Activated CD8-positive, alpha-beta T cell treated with anti-CD3 and anti-CD28 coated beads, Interleukin-2, amount 10 ng/mL, durations not matched to agents 7 days and 5 days (primary cell): ENCODE measurements around the gene SKAP2. TPM values are rescaled to one million over a fixed set of nuclear protein-coding genes. Genes with fewer than 3 reads are reported as not detected.

ENCODE experiments used
- ATAC-seq: fragments of 150-1000 bp; cut with Tn5 transposase; one replicate; pipeline ENCODE4 v1.10.0; 2021; ENCODE audit warnings: moderate library complexity
- CTCF ChIA-PET: fragments of 350-600 bp; sonication (Branson Sonifier 250); formaldehyde crosslinking; loops from one replicate; lab custom pipeline; 2021; ENCODE audit warnings: antibody characterized with exemption; lab: Charles Lee
- POLR2A ChIA-PET: fragments of 350-600 bp; sonication (Branson Sonifier 250); formaldehyde crosslinking; loops from one replicate; lab custom pipeline; 2021; ENCODE audit warnings: antibody characterized with exemption; lab: Charles Lee
- DNase-seq: peaks from one replicate; pipeline ENCODE4 v3.0.0-alpha.2; 2020
- H3K27ac Mint-ChIP-seq: one replicate; pipeline ENCODE4 v1.8.0; 2021; ENCODE audit warnings: mild to moderate bottlenecking, mixed read lengths
- H3K27me3 Mint-ChIP-seq: one replicate; pipeline ENCODE4 v1.8.0; 2021; ENCODE audit warnings: low read depth, mixed read lengths
- H3K36me3 Mint-ChIP-seq: one replicate; pipeline ENCODE4 v1.8.0; 2021; ENCODE audit warnings: low read depth, mixed read lengths
- H3K4me1 Mint-ChIP-seq: one replicate; pipeline ENCODE4 v1.8.0; 2021; ENCODE audit warnings: low read depth, mixed read lengths
- H3K4me3 Mint-ChIP-seq: one replicate; pipeline ENCODE4 v1.8.0; 2021; ENCODE audit warnings: mild to moderate bottlenecking, mixed read lengths
- H3K9me3 Mint-ChIP-seq: one replicate; pipeline ENCODE4 v1.8.0; 2022; ENCODE audit warnings: mixed read lengths; ENCODE audit not compliant: insufficient read depth
- total RNA-seq, 2 experiments: library from RNA; stranded (reverse); gene quantifications; one replicate each; pipeline ENCODE4 v1.2.3, GENCODE V29; 2021

The SKAP2 gene
- total RNA-seq, 2 experiments from 2014 or later: 9.7 to 12.5 TPM

DNA sequence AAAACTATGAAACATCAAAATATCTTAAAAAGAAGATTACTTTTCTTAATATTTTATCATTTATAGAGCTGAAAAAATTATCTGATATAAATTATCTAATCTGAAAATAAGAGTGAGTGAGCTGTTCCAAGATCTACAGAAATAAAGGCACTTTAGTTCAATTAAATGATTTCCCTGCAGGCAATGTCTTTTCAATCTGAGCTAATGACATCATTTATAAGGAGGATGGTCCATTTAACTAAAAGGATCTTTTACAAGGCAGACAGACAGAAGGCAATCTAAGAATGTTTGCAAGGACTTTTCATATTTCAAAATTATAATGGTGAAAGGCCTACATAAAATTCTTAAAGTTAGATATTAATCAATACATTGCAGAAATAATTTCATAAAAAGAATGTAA, 71.8 kb downstream of the SKAP2 start:
- CTCF ChIA-PET: no interaction called here
- no peaks in the 10 kb centered on the region for H3K36me3 Mint-ChIP-seq
- DNase-seq (no peak), ATAC-seq (no peak)
- H3K27ac Mint-ChIP-seq: no peak overlapping the region
- no peaks in the 10 kb centered on the region for H3K4me1 Mint-ChIP-seq
- no peak overlapping the region for H3K4me3 Mint-ChIP-seq
- no peaks in the 10 kb centered on the region for H3K9me3 Mint-ChIP-seq
- POLR2A ChIA-PET: no interaction called here
- H3K27me3 Mint-ChIP-seq: peaks cover 3% of the 10 kb centered on the region

DNA sequence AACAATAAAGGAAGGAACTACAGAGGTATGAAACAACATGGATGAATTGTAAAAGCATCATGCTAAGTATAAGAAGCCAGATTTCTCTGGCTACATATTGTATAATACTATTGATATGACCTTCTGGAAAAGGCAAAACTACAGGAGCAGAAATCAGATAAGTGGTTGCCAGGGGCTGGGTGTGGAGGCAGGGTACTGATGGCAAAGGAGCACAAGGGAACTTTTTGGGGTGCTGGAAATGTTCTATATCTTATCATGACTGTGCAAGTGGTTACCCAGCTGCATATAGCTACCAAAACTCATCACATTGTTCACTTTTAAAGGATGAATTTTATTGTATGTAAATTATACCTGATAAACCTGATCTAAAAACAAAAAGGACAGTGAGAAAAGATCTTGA, 72.4 kb downstream of the SKAP2 start:
- Mint-ChIP-seq H3K9me3 (no peaks in the 10 kb centered on the region), H3K27me3 (peaks cover 3% of the 10 kb centered on the region), H3K4me1 (no peaks in the 10 kb centered on the region), H3K27ac (no peak overlapping the region), H3K4me3 (no peak overlapping the region), H3K36me3 (no peaks in the 10 kb centered on the region)
- CTCF ChIA-PET: no interaction called here
- DNase-seq: no peak
- POLR2A ChIA-PET: no interaction called here
- no peak for ATAC-seq

DNA sequence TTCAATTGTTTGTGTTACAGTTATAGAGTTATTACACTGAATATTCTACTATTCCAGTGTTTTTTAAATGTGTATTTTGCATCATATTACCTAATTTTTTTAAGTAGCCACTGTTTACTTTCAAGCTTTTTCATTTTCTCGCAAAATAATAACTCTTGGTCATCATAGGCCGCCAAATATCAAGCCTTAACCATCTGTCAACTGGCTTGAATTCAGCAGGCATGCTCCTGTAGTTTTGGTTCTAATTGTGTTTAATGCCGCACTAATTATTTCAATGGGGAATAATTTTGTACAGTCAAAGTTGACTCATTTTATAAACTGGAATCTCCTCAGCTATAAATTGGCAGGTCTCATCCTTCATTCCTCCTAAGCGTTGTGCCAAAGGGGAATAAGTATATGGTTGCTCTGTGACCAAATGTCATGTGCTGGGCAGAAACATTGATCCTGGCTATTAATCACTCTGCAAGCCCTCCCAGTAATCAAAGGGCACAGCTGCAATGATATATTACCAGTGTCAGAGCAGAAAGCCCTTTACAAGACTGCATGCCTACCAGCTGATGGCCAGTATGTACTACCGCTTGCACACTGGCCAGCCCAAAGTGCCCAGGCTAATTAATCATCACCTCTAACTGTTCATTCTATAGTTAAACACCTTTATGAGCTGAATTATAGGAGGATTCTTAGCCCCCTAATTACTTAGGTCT, 74.8 kb downstream of the SKAP2 start:
- ATAC-seq (no peak), DNase-seq (no peak)
- H3K27me3 Mint-ChIP-seq: peaks cover 3% of the 10 kb centered on the region
- H3K4me3 Mint-ChIP-seq: no peak overlapping the region
- POLR2A ChIA-PET: no interaction called here
- H3K27ac Mint-ChIP-seq: no peak overlapping the region
- H3K4me1 Mint-ChIP-seq: no peaks in the 10 kb centered on the region
- CTCF ChIA-PET: interaction anchor here (1.0 kb wide), 1 partner anchor 10 kb away, joined by 3 read pairs; no protein-coding TSS in a partner anchor
- no peaks in the 10 kb centered on the region for H3K9me3 Mint-ChIP-seq
- no peaks in the 10 kb centered on the region for H3K36me3 Mint-ChIP-seq

DNA sequence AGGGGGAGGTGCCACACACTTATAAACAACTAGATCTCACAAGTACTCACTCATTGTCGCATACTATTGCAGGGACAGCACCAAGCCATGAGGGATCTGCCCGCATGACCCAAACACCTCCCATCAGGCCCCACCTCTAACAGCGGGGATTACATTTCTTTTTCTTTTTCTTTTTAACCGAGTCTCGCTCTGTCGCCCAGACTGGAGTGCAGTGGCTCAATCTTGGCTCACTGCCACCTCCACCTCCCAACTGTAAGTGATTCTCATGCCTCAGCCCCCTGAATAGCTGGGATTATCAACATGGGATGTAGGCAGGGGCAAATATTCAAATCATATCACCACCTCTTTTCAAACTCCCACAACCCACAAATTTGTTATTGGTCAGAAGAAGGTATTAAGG, 76.7 kb downstream of the SKAP2 start:
- DNase-seq (no peak), ATAC-seq (no peak)
- Mint-ChIP-seq H3K4me3 (no peak overlapping the region), H3K27me3 (peaks cover 3% of the 10 kb centered on the region), H3K9me3 (no peaks in the 10 kb centered on the region), H3K4me1 (no peaks in the 10 kb centered on the region), H3K36me3 (no peaks in the 10 kb centered on the region), H3K27ac (no peak overlapping the region)
- ChIA-PET POLR2A (no interaction called here), CTCF (interaction anchor here (0.7 kb wide), 1 partner anchor 61 kb away, joined by 4 read pairs; no protein-coding TSS in a partner anchor)

GRCh38 chr7:26784118-26784517, 80.3 kb downstream of the SKAP2 start:
- no peaks in the 10 kb centered on the region for H3K36me3 Mint-ChIP-seq
- no peaks in the 10 kb centered on the region for H3K9me3 Mint-ChIP-seq
- ATAC-seq (no peak), DNase-seq (no peak)
- CTCF ChIA-PET: no interaction called here
- H3K27me3 Mint-ChIP-seq: no peaks in the 10 kb centered on the region
- POLR2A ChIA-PET: interaction anchor here (0.6 kb wide), 1 partner anchor 1015 kb away, joined by 4 read pairs; no protein-coding TSS in a partner anchor
- no peak overlapping the region for H3K27ac Mint-ChIP-seq
- no peak overlapping the region for H3K4me3 Mint-ChIP-seq
- no peaks in the 10 kb centered on the region for H3K4me1 Mint-ChIP-seq

- H3K36me3 Mint-ChIP-seq: no peaks in the 10 kb centered on the region
- H3K27ac Mint-ChIP-seq: no peak overlapping the region
- ATAC-seq: no peak
- no peak overlapping the region for H3K4me3 Mint-ChIP-seq
- ChIA-PET CTCF (no interaction called here), POLR2A (no interaction called here)
- no peak for DNase-seq
- no peaks in the 10 kb centered on the region for H3K9me3 Mint-ChIP-seq
- H3K27me3 Mint-ChIP-seq: no peaks in the 10 kb centered on the region
- H3K4me1 Mint-ChIP-seq: no peaks in the 10 kb centered on the region
These were observed 81.9 kb downstream of the SKAP2 start for GRCh38 chr7:26782501-26782900.

DNA sequence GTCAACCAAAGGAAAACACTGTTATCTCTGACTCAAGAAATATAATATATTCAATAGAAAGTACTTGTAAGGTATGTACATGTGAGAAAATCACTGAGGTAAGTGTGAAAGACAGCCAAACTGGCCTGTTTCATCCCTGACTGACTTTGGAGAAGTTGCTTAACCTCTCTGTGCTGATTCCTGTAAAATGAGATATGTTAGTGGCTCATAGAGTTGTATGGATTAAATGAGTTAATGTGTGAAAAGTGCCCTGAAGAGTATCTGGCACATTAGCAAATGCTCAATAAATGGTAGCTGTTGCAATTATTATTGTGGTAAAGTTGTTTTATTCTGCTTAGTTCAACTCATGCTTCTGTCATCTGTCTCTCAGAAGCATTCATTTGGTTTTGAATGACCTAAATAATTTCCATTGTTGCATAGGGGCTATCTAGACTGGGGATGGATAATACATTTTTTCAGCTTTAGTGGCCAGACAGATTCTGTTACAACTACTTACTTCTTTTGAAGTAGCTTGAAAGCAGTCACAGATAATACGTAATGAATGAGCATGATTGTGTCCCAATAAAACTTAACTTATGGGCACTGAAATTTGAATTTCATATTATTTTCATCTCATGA, 84.3 kb downstream of the SKAP2 start:
- H3K27ac Mint-ChIP-seq: no peak overlapping the region
- H3K4me3 Mint-ChIP-seq: no peak overlapping the region
- H3K27me3 Mint-ChIP-seq: no peaks in the 10 kb centered on the region
- ChIA-PET CTCF (interaction anchor here (1.7 kb wide), 1 partner anchor 10 kb away, joined by 3 read pairs; no protein-coding TSS in a partner anchor), POLR2A (no interaction called here)
- no peaks in the 10 kb centered on the region for H3K36me3 Mint-ChIP-seq
- DNase-seq: no peak
- ATAC-seq: no peak
- no peaks in the 10 kb centered on the region for H3K9me3 Mint-ChIP-seq
- H3K4me1 Mint-ChIP-seq: no peaks in the 10 kb centered on the region

DNA sequence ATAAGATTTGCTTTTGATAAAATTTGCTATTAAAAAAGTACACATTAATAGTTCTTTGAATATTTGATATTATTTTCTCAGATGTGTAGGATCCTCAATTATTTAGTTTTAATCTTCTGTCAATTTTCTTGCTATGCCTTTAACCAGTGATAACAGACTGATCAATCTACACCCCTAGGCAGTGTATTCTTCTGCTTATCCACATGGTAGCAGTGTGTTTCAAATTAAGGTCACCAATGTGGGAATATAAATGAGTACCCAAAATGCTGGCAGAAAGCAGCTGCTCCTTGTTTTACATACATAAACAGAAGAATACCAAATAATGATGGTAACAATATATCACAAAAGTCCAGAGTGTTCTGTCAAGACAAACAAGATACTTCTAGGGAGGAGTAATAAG, 87.0 kb downstream of the SKAP2 start:
- no peak for DNase-seq
- CTCF ChIA-PET: no interaction called here
- H3K9me3 Mint-ChIP-seq: no peaks in the 10 kb centered on the region

GRCh38 chr7:26760501-26760900, 103.9 kb downstream of the SKAP2 start:
- ChIA-PET CTCF (no interaction called here), POLR2A (no interaction called here)
- Mint-ChIP-seq H3K27me3 (peaks cover 3% of the 10 kb centered on the region), H3K36me3 (no peaks in the 10 kb centered on the region), H3K27ac (no peak overlapping the region), H3K4me3 (no peak overlapping the region), H3K9me3 (no peaks in the 10 kb centered on the region), H3K4me1 (no peaks in the 10 kb centered on the region)
- ATAC-seq: no peak
- DNase-seq: no peak

More for the DNA sequence above, 87.0 kb downstream of the SKAP2 start:
- no peak for ATAC-seq
- Mint-ChIP-seq H3K4me3 (no peak overlapping the region), H3K36me3 (no peaks in the 10 kb centered on the region), H3K27ac (no peak overlapping the region), H3K27me3 (no peaks in the 10 kb centered on the region), H3K4me1 (no peaks in the 10 kb centered on the region)
- POLR2A ChIA-PET: no interaction called here

- CTCF ChIA-PET: no interaction called here
- ATAC-seq (no peak), DNase-seq (no peak)
- Mint-ChIP-seq H3K36me3 (no peaks in the 10 kb centered on the region), H3K27ac (no peak overlapping the region), H3K9me3 (no peaks in the 10 kb centered on the region), H3K4me3 (no peak overlapping the region), H3K27me3 (peaks cover 3% of the 10 kb centered on the region), H3K4me1 (no peaks in the 10 kb centered on the region)
- POLR2A ChIA-PET: interaction anchor here (0.6 kb wide), 1 partner anchor 119 kb away, joined by 3 read pairs; no protein-coding TSS in a partner anchor
These were observed 105.3 kb downstream of the SKAP2 start for GRCh38 chr7:26759108-26759507.

GRCh38 chr7:26743205-26743604, 121.2 kb downstream of the SKAP2 start:
- Mint-ChIP-seq H3K9me3 (no peaks in the 10 kb centered on the region), H3K36me3 (no peaks in the 10 kb centered on the region), H3K27ac (no peak overlapping the region), H3K27me3 (peaks cover 5% of the 10 kb centered on the region), H3K4me3 (no peak overlapping the region), H3K4me1 (no peaks in the 10 kb centered on the region)
- ChIA-PET POLR2A (no interaction called here), CTCF (no interaction called here)
- no peak for ATAC-seq
- DNase-seq: no peak

DNA sequence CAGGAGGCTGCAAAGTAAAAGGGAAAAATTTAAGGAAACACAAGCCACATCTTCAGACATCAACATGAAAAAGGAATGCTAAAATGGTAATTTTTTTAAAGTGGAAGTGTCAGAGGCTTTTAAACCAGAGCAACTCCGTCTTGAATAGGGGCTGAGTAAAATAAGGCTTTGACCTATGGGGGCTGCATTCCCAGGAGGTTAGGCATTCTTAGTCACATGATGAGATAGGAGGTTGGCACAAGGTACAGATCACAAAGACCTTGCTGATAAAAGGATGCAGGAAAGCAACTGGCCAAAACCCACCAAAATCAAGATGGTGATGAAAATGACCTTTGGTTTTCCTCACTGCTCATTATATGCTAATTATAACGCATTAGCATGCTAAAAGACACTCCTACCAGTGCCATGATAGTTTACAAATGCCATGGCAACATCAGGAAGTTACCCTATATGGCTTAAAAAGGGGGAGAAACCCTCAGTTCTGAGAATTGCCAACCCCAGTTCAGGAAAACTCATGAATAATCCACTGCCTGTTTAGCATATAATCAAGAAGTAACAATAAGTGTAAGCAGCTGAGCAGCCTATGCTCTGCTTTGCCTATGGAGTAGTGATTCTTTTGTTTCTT, 128.3 kb downstream of the SKAP2 start:
- ChIA-PET CTCF (no interaction called here), POLR2A (no interaction called here)
- H3K9me3 Mint-ChIP-seq: no peaks in the 10 kb centered on the region
- peaks cover 4% of the 10 kb centered on the region for H3K27me3 Mint-ChIP-seq
- H3K4me3 Mint-ChIP-seq: no peak overlapping the region
- ATAC-seq: no peak
- no peak for DNase-seq
- no peak overlapping the region for H3K27ac Mint-ChIP-seq
- H3K36me3 Mint-ChIP-seq: no peaks in the 10 kb centered on the region
- no peaks in the 10 kb centered on the region for H3K4me1 Mint-ChIP-seq
